A673 (cell line): Measurements from ENCODE around the gene SUPT3H. TPM values are rescaled to one million over a fixed set of nuclear protein-coding genes. Genes with fewer than 3 reads are reported as not detected.

ENCODE experiments used
- BruUV-seq: library from RNA; stranded (reverse); fragments of 400-500 nt; replicated peaks from 2 replicates; lab custom pipeline; 2021; lab: Mats Ljungman, UMichigan
- CTCF ChIA-PET: fragments of 300-600 bp; sonication (Branson Sonifier 250); formaldehyde crosslinking; loops from one replicate; lab custom pipeline; 2022; ENCODE audit warnings: antibody characterized with exemption; lab: Charles Lee
- POLR2A ChIA-PET: fragments of 300-600 bp; sonication (Branson Sonifier 250); formaldehyde crosslinking; loops from one replicate; lab custom pipeline; 2022; ENCODE audit warnings: antibody characterized with exemption; ENCODE audit not compliant: low non-redundant PET; lab: Charles Lee
- DNase-seq: peaks from one replicate; pipeline ENCODE4 v3.0.0-alpha.2; 2015; ENCODE audit warnings: low spot score
- H3K27ac ChIP-seq: fragments of 200-600 bp; sonication (generic); 2 replicates; pipeline ENCODE4 v1.5.1; 2016; ENCODE audit warnings: mixed run types, low read depth, mild to moderate bottlenecking, mixed read lengths, antibody characterized with exemption, low read length; ENCODE audit not compliant: poor library complexity, severe bottlenecking
- H3K27me3 ChIP-seq: fragments of 200-600 bp; sonication (generic); replicated peaks from 2 replicates; pipeline ENCODE4 v1.6.1; 2017; ENCODE audit warnings: mixed run types, low read depth, mild to moderate bottlenecking, mixed read lengths, antibody characterized with exemption, low read length; ENCODE audit not compliant: insufficient read depth, poor library complexity
- H3K36me3 ChIP-seq: fragments of 200-600 bp; sonication (generic); 2 replicates; pipeline ENCODE4 v1.6.1; 2016; ENCODE audit warnings: mixed run types, mild to moderate bottlenecking, mixed read lengths, antibody characterized with exemption, low read length; ENCODE audit not compliant: insufficient read depth, poor library complexity, severe bottlenecking
- H3K4me1 ChIP-seq: fragments of 200-600 bp; sonication (generic); 2 replicates; pipeline ENCODE4 v1.6.1; 2017; ENCODE audit warnings: mixed run types, mild to moderate bottlenecking, mixed read lengths, antibody characterized with exemption, low read length; ENCODE audit not compliant: insufficient read depth, poor library complexity, severe bottlenecking
- H3K4me3 ChIP-seq: fragments of 200-600 bp; sonication (generic); 2 replicates; pipeline ENCODE4 v1.5.1; 2016; ENCODE audit warnings: low read depth, mixed run types, mild to moderate bottlenecking, mixed read lengths, low read length; ENCODE audit not compliant: poor library complexity, severe bottlenecking
- H3K9me3 ChIP-seq: fragments of 200-600 bp; sonication (generic); 2 replicates; pipeline ENCODE4 v1.6.1; 2016; ENCODE audit warnings: mixed run types, low read depth, mild to moderate bottlenecking, mixed read lengths, antibody characterized with exemption, low read length; ENCODE audit not compliant: poor library complexity, severe bottlenecking
- EZH2 ChIP-seq: fragments of 200-600 bp; sonication (generic); IDR thresholded peaks from 2 replicates; pipeline ENCODE4 v1.6.1; 2017; ENCODE audit warnings: borderline replicate concordance, low read depth, mild to moderate bottlenecking, mixed read lengths, antibody characterized with exemption, low read length; ENCODE audit not compliant: poor library complexity, severe bottlenecking
- intact Hi-C: fragments of 100-400 bp; cut with micrococcal nuclease; formaldehyde crosslinking; loops from one replicate; pipeline ENCODE4 v1.10.0; 2022; ENCODE audit not compliant: unreplicated experiment
- total RNA-seq: library from RNA; stranded (reverse); gene quantifications from 2 replicates; pipeline ENCODE4 v1.2.3, GENCODE V29; 2021
- TF ChIP-seq, protein P1 (sequence below): fragments of 300-800, 200-600 bp; sonication (generic); conservative IDR thresholded peaks from 2 replicates; pipeline ENCODE4 v1.5.1; 2017; ENCODE audit warnings: low read depth, mild to moderate bottlenecking, antibody characterized with exemption, low read length, moderate library complexity, mixed read lengths

Gene SUPT3H
- total RNA-seq, 1 experiment from 2014 or later: 10.8 TPM

DNA sequence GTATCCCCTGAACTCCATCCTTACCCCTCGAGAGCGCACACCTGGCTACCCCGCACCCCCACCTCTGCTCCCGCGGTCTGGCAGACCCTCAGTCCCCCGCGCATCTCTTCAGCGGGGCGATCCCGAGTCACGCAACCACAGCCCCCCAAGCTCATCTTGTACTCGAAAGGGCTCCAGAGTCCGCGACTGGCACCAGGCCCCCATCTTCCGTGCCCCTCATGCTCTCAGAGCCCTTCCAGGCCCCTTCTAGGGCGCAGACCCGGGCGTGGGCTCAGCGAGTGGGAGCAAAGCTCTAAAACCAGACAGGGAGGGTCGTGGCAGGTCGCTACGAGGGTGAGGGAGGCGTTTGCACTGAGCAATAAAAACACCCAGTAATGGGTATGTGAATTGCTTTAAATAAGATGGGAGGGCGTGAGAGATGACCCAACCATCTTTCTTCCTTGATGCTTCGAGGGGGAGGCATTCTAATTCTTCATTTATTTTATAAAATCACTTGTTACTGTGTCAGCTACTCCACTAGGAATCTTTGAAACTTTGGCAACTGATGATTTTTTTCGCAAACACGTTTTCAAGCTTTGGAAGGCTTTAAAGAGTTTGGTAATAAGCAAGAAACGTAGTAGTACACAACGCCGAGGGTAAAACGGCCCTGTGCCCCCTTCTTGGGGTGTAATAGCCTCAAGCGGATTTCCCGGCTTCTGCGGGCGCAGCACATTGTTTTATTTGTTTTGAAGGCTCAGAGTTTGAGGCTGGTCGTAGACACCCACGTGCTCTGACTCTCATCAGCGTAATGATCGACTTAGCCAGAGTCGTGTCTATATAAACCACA, 42.6 kb upstream of the SUPT3H start:
- no peak overlapping the region for H3K27ac ChIP-seq
- H3K4me3 ChIP-seq: peak overlapping the region; percentile 86

DNA sequence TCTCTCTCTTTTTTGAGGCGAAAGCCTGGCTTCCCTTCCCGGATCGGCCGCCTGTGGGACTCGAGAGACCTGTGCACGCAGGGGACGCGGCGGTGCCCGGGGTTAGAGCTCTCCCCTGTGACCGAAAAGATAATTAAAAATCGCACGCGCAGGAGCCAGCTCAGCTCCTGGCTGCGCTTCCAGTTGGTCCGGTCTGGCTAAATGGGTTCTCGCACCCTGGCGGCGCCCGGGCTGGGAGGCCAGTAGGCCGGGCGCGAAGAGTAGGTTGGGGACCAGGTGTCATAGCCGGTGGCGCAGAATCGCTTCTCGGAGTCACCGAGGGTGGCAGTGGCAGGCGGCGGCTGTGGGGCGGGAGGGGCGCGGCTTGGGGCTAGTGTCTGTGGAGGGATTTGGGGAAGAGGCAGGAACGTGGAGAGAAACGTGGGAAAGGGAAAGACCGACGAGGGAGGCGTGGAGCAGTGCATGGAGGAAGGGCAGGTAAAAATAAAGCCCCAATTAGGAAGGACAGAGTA, 41.9 kb upstream of the SUPT3H start:
- no TSS peak for BruUV-seq
- no peak for TF ChIP-seq EZH2
- TF ChIP-seq, protein P1, sequence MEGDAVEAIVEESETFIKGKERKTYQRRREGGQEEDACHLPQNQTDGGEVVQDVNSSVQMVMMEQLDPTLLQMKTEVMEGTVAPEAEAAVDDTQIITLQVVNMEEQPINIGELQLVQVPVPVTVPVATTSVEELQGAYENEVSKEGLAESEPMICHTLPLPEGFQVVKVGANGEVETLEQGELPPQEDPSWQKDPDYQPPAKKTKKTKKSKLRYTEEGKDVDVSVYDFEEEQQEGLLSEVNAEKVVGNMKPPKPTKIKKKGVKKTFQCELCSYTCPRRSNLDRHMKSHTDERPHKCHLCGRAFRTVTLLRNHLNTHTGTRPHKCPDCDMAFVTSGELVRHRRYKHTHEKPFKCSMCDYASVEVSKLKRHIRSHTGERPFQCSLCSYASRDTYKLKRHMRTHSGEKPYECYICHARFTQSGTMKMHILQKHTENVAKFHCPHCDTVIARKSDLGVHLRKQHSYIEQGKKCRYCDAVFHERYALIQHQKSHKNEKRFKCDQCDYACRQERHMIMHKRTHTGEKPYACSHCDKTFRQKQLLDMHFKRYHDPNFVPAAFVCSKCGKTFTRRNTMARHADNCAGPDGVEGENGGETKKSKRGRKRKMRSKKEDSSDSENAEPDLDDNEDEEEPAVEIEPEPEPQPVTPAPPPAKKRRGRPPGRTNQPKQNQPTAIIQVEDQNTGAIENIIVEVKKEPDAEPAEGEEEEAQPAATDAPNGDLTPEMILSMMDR: peak; percentile 48; the same call in 1 of the 2 replicates
- ChIA-PET CTCF (interaction anchor here (0.9 to 1.6 kb wide), 3 partner anchors 295 to 944 kb away, joined by 3 to 7 read pairs (median 3); no protein-coding TSS in a partner anchor), POLR2A (interaction anchor here (0.9 kb wide), 1 partner anchor 192 kb away, joined by 3 read pairs; no protein-coding TSS in a partner anchor)
- Histone ChIP-seq H3K4me3 (peak overlapping the region; percentile 86), H3K27me3 (peaks cover 11% of the 10 kb centered on the region), H3K9me3 (no peaks in the 10 kb centered on the region), H3K27ac (no peak overlapping the region), H3K36me3 (no peaks in the 10 kb centered on the region), H3K4me1 (peaks cover 18% of the 10 kb centered on the region)
- intact Hi-C loops: loop anchor here (5.0 to 10.0 kb wide), 2 partner anchors 293 to 765 kb away; no protein-coding TSS in a partner anchor
- DNase-seq: peak; percentile 69

More for the DNA sequence above, 42.6 kb upstream of the SUPT3H start:
- POLR2A ChIA-PET: interaction anchor here (0.9 kb wide), 1 partner anchor 826 kb away, joined by 11 read pairs; no protein-coding TSS in a partner anchor
- BruUV-seq: no TSS peak
- peaks cover 18% of the 10 kb centered on the region for H3K4me1 ChIP-seq
- H3K9me3 ChIP-seq: no peaks in the 10 kb centered on the region
- H3K36me3 ChIP-seq: no peaks in the 10 kb centered on the region
- CTCF ChIA-PET: interaction anchor here (0.9 to 1.6 kb wide), 3 partner anchors 294 to 944 kb away, joined by 3 to 7 read pairs (median 3); no protein-coding TSS in a partner anchor
- DNase-seq: peak; percentile 44
- H3K27me3 ChIP-seq: peaks cover 11% of the 10 kb centered on the region
- TF ChIP-seq, protein P1: no peak
- no peak for TF ChIP-seq EZH2
- intact Hi-C loops: loop anchor here (5.0 kb wide), 1 partner anchor 292 kb away; no protein-coding TSS in a partner anchor

DNA sequence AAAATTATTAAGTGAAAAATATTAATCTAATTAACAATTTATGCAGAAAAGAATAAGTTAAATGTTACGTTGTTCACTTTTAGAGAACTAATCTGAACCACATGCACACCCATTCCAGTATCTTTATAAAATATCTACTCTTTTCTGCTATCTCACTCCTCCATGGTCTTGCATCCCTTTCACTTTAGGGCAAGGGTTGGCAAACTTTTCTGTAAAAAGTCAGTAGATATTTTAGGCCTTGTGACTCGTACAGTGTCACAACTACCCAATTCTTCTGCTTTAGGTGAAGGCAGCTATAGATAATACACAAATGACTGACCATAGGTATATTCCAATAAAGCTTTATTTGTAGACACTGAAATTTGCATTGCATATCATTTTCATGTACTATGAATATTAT, 39.7 kb upstream of the SUPT3H start:
- intact Hi-C loops: loop anchor here (10.0 kb wide), 1 partner anchor 763 kb away; no protein-coding TSS in a partner anchor
- no peak for DNase-seq
- ChIA-PET CTCF (no interaction called here), POLR2A (no interaction called here)
- Histone ChIP-seq H3K27me3 (peaks cover 11% of the 10 kb centered on the region), H3K9me3 (no peaks in the 10 kb centered on the region), H3K4me3 (no peak overlapping the region), H3K36me3 (no peaks in the 10 kb centered on the region), H3K27ac (no peak overlapping the region), H3K4me1 (peaks cover 15% of the 10 kb centered on the region)
- no TSS peak for BruUV-seq
- TF ChIP-seq EZH2: no peak
- TF ChIP-seq, protein P1: no peak
